ENCODE data around the gene FBXW5. TPM values are rescaled to one million over a fixed set of nuclear protein-coding genes. Genes with fewer than 3 reads are reported as not detected.

The FBXW5 gene, protein sequence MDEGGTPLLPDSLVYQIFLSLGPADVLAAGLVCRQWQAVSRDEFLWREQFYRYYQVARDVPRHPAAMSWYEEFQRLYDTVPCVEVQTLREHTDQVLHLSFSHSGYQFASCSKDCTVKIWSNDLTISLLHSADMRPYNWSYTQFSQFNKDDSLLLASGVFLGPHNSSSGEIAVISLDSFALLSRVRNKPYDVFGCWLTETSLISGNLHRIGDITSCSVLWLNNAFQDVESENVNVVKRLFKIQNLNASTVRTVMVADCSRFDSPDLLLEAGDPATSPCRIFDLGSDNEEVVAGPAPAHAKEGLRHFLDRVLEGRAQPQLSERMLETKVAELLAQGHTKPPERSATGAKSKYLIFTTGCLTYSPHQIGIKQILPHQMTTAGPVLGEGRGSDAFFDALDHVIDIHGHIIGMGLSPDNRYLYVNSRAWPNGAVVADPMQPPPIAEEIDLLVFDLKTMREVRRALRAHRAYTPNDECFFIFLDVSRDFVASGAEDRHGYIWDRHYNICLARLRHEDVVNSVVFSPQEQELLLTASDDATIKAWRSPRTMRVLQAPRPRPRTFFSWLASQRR
- total RNA-seq = 53.7 TPM

DNA sequence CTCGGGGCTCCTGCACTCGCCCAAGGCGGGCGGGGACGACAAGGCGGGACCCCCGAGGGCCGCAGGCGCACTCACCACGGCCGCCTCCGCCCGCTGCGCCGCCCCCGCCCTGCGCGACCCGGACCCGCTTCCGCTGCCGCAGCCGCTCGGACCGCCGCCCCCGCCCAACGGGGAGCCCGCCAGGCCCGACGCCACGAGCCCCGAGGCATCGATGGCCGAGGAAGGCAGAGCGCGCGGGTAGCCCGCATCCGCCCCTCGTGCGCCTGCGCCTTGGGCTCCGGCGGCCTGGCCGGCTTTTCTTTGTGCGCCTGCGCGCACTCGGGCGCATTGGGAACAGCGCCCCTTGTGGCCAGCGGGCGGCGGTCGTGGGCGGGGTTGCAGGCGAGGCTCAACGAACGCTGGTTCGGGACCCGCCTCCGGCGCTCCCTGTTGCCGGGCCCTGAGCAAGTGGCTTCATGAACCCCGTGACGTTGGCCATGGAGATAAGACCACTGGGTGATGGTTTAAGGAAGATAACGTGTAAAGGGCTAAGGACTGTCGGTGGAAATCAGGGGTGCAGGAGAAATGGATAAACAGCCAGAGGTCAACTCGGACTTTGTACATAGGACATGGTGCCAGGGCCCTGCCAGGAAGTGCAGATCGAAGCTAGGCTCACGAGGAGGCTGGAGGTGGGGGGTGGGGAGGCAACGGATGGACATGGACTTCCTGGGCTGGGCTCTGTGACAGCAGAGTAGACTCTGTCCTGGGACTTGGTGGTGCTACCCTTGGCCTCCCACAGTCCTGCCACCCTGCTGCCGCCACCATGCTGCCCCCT is at the start of gene FBXW5, which contains the start of gene C8G:
Gene FBXW5 (minus strand): TSS at position 220 of the 814 bp plus-strand sequence. CDS start 655 bp downstream, outside the sequence.
Gene C8G (plus strand): TSS at position 725 of the 814 bp plus-strand sequence. CDS start 78 bp downstream, at position 803.
- DNase-seq = peak; percentile 88

DNA sequence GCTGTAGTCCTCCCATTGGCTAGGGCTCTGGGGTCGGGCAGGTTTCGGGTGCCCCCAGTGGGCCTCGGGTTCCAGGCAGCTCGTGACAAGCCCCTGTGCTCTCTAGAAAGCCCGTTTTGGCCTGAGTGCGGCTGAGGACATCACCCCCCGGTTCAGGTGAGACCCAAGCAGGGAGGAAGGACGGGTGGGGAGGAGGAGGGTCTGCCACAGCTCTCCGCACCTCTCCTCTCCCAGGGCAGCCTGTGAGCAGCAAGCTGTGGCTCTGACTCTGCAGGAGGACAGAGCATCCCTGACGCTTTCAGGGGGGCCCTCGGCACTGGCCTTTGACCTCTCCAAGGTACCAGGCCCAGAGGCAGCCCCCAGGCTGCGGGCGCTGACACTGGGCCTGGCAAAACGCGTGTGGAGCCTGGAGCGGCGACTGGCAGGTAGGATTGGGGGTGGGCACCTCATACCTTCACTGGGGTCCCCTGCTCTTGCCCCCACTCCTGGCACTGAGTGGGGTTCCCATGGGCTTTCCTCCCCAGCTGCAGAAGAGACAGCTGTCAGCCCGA is 48.4 kb upstream of the FBXW5 start:
- DNase-seq = no peak

DNA sequence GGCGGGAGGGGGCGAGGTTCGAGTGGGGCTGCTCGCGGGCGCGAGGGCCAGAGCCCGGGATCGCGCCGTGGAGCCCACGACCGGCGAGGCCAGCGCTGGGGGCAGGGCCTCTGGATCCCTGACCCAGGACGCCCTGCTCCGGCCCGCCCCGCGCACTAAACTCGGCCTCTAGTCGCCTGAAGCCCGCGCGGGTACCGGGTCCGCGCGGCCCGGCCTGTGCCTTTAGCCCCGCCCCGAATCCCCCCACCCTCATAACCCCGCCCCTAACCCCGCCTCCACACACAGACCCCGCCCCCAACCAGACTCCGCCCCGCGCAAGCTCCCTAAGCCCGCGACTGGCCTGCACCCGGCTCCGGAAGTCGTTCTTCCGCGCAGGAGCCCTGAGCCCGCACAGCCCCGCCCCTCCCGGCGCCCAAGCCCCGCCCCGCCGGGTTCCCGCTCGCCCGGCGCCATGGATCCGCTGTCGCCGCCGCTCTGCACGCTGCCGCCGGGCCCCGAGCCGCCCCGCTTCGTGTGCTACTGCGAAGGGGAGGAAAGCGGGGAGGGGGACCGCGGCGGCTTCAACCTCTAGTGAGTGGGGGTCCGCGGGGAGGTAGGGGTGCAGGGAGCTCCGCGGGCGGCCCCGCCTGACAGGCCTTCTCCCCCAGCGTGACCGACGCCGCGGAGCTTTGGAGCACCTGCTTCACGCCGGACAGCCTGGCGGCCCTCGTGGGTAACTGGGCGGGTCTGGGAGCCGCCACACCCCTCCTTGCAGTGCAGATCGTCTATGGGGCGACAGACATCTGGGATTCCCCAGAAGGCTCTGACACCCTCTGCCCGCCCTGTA is 47.7 kb upstream of the FBXW5 start, which contains the start of gene PAXX:
Gene PAXX (plus strand): TSS at position 430 of the 826 bp plus-strand sequence. CDS start 22 bp downstream, at position 452.
- peak; percentile 91 for DNase-seq

DNA sequence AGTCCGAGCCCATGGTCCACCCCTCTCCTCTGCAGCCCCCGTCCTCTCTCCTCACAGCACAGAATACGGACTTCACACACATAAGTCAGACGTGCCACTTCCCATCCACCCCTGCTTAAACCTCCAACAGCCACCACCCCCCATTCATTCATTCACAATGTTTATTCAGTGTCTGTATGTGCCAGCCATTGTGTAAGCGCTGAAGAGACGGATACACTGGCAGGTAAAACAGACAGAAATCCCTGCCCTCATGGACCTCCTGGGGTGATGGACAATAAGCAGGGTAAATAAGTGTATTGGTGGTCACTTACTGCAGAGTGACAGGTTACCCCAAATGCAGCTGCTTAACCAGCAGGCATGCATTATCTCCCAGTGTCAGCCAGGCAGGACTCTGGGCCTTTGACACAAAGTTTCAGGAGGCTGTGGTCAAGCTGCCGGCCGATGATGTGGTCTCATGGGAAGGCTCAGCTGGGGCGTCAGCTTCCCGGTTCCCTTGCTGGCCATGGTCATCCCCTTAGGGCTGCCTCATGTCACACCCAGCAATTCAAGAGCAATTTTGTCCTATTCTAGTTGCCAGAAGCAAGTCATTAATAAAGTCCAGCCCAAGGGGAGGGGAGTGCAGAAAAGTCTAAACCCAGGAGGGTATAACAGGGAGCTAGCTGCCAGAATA is 45.8 kb upstream of the FBXW5 start:
- no peak for DNase-seq

DNA sequence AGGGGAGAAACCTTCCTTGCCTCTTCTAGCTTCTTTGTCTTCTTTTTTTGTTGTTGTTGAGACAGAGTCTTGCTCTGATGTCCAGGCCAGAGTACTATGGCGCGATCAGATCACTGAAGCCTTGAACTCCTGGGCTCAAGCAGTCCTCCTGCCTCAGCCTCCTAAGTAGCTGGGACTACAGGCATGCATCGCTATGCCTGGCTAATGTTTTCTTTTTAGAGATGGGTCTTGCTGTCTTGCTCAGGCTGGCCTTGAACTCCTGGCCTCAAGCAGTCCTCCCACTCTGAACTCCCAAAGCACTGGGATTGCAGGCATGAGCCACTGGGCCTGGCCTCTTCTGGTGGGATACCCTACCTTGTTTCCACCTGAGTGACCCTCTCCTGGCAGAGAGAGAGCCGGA is 44.3 kb upstream of the FBXW5 start:
- DNase-seq = no peak

DNA sequence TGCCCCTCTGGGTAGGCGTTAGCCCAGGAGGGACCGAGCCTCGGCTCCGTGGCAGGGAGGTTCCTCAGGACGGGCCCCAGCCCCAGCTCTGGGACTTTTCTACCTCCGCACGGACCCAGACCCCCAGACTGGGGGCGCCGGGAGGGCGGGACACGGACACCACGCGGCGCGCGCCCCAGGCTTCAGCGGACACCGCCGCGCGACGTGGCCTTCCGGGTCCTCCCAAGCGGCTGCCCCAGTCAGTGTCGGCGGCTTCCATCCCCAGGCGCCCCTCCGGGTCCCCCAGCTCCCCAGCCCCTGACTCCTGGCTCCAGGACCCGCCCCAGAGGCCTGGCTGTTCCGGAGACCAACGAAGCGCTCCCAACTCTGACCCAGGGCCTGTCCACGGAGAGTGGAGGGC is 41.3 kb upstream of the FBXW5 start:
- no peak for DNase-seq

DNA sequence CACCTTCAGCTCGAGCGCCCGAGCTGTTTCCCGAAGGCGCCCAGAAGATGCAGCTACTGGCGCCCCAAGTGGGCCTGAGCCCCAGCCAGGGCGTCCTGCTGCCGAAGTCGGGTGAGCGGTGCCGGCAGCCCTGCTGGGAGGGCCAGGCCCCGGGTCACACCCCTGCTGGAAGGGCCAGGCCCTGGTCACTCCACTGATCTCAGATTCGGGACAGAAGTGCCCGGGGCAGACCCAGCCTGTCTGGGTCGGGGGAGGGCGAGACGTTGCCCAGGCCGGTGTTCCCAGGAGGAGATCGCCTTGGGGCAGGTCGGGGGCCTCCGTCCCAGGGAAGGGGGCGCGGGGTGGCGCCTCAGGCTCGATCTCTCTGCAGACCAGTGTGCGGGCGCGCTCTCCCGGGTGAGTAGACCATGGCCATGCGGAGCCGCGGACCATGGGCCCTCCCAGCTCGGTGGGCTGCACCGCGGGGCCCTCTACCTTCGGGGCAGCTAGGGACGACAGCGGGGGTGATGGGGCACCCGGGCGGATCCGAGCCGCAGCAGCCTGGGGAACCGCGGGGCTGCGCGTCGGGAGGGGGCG is 40.6 kb upstream of the FBXW5 start:
- DNase-seq = no peak

DNA sequence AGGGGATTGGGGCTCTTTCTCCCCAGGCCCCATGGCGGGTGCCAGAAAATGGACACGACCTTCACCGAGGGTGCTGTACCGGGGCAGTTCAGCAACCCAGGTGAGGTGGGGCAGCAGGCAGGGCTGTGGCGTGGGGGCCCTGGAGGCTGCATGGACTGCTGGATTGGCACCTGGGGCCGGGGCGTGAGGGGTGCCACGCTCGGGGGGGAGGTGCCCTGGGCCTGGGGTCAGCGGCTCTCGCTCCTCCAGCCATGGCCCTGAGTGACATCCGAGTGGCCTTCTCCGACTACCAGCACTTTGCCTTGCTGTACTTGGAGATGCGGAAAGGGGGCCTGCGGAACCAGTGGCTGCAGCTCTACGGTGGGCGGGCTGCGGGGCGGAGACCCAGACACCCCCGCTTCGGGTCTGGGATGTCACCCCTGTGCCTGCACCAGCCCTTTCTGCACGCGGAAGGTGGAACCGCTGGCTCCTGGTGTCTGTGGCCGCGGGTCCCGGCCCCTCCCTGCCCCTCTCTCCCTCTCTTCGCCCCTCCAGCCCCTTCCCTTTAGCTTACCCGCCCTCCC is 40.0 kb upstream of the FBXW5 start:
- no peak for DNase-seq

DNA sequence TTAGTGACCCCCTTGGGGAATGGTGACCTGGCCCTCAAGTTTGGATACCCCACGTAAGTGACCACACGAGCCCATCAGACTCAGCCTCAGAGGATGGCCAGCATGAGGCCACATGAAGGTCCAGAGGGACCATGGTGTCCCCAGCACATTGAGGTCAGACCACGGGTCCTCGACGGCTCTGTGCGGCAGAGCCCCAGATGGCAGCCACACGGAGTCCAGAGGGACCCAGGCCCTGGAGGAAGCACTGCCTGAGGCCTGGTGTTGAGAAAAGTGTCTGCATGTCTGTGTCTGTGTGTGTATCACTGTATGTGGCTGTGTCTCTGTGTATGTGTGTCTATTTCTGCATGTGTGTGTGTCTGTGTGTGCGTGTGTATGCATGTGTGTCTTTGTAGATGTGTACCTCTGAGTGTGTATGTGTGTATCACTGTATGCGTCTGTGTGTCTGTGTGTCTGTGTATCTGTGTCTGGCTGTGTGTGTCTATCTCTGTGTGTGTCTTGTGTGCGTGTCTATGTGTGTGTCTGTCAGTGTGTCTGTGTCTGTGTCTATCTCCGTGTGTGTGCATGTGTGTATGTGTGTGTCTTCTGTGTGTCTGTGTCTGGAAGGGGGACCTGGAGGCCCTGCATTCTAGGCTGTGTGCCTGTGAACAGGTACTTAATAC is 39.2 kb upstream of the FBXW5 start:
- DNase-seq = no peak

DNA sequence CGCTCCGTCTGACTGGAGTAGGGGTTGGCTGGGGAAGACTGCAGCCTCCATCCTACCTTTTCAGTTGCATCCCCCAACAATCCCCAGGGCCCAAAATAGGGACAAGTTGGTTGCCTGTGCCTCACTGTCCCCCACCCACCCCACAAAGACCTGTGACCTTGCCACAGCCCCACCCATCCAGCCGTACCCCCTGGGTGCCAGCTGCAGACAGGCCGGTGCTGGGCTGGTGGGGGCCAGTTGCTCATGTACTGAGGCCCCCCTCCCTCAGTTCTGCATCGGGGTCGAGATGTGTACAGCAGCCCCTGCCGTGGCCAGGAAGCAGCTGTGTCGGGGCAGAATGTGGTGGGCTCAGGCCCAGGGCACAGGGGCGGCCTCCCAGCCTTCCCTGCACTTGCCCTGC is 38.6 kb upstream of the FBXW5 start:
- DNase-seq = no peak

DNA sequence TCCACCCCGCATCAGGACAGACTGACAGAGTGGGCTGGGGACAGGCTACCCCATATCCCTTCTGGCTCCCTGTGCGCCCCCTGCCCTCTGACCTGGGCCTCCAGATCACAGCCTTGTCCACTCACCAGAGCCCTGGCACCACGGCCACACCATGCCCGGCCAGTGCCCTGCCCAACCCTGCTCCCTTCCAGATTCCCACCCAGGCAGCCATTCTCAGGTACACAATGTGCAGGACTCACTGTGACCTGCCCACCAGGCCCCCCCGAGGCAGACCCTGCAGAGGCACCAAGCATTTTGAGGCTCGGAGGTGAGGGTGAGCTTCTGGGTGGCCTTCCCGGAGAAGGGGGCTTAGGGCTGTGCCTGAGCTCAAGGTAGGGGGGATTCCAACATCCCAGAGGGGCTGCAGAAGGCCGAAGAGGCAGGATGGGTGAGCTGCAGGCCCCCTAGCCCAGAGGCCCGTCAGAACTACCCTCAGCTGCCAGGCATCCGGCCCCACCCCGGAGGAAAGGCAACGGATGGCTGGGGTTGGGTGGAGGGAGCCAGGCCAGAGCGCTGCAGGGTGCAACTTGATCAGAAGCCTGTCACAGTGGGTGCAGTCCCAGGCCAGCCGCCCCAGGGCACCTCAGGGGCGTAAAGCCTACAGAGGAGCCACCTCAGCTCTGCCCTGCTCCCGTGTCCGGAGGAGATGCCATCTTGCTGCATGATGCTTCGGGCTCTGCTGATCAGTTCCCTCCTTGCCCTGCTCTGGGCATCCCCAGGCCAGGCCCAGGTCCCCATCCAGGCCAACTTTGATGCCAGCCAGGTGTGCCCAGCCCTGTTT is 37.9 kb upstream of the FBXW5 start, which contains the start of gene LCNL1:
Gene LCNL1 (plus strand): TSS at position 762 of the 820 bp plus-strand sequence. CDS start 594 bp downstream, outside the sequence.
- DNase-seq = peak; percentile 41

DNA sequence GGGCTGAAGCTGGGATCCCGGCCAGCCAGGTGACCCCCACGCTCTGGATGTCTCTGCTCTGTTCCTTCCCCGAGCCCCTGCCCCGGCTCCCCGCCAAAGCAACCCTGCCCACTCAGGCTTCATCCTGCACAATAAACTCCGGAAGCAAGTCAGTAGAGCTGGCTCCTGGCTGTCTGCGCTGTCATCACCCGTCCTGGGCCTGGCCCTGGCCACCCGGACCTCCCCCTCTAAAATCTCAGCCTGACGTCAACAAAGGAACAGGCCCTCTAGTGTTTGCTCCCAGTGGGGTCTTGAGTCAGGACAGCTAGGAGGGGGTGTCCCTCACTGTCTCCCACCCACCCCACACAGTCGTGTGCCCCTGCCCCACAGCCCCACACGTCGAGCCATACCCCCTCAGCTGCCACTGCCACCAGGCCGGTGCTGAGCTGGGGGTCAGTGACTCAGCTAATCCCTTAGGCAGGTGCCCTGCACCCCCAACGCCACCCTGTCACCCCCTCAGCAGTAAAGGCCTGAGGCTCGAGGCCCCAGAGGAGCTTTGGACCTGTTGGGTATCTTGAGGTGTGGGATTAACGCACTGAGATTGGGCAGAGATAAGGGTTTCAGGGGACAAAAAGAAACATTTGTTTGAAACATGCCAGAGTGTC is 37.2 kb upstream of the FBXW5 start:
- peak; percentile 56 for DNase-seq

DNA sequence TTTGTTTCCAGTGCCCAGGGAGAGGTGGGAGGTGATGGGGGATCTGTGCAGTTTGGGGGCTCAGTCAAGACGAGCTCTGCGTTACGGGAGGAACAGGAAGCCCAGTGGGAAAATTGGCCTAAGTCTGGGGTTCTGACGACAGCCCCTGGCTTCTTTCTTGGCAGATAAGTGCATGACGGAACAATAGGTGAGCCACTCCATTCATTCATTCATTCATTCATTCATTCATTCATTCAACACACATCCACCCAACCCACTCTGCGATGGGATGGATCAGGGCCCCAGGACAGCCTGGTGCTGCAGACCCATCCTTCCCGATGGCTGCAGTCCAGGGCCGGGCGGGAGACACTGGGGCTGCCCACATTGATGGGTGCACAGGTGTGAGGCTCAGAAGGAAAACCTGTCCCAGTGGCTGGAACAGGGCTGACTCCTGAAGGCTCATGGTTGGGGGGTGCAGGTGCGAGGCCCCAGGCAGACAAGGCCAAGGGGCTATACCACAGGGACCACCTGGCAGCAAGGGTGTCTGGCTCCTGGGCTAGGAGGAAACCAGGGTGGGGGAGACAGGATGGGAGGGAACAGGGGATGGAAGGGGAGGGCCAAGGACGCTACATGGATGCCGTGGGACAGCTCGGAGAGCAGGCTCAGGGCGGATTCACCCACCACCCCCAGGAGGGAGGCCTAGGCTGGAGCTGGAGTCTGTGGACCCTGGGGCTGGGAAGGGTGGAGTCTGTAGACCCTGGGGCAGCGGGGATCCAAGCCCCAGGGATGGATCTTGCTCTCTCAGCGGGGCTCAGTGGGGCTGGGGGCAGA is 36.3 kb upstream of the FBXW5 start:
- DNase-seq = no peak

DNA sequence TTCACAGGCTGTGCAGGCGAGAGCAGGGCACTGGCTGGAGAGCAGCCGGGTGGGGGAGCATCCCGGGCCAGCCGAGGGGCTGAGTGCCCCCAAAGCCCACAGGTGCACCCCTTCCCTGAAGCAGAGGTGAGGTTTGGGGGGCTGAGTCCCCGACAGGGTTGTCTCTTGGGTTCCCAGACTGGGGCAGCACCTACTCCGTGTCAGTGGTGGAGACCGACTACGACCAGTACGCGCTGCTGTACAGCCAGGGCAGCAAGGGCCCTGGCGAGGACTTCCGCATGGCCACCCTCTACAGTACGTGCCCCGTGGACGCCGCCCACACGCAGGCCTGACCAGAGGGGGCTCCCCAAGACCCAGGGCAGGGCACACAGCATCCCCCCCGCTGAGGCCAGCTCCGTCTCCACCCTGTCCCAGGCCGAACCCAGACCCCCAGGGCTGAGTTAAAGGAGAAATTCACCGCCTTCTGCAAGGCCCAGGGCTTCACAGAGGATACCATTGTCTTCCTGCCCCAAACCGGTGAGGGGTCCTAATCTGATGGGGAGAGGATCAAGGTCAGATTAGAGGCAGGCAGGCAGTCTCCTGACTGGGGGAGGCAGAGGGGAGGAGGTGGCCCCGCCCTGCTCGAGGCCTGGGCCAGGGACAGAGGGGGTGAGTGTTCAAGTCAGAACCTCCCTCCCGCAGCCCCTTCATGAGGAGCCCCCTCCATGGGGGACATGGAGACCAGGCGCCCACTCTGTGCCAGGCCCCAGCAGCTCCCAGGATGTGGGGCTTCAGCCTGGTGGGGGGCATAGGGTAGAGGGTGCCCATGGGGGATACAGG is 35.4 kb upstream of the FBXW5 start:
- no peak for DNase-seq

DNA sequence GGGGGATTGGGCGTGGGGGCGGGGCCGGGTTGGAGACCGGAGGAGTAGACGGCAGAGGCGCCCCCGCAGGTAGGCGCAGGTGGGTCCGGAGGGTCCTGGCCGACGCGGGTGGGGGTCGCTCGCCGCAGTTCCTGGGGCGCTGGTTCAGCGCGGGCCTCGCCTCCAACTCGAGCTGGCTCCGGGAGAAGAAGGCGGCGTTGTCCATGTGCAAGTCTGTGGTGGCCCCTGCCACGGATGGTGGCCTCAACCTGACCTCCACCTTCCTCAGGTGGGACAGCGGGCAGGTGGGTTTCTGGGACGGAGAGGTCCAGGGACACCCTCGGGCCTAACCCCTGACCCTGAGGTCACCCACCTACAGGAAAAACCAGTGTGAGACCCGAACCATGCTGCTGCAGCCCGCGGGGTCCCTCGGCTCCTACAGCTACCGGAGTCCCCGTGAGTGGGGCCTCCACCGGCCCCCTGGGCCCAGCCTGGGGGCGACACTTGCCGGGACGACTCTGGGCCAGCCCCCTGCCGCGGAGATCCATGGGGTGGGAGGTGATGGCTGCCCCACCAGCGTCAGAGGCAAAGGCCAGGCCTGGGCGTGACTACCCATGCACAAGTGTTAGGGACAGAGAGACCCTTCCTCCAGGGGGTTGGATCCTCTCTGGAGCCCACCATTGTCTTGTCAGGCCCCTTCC is 34.5 kb upstream of the FBXW5 start:
- DNase-seq = no peak
